HG03521 (cell line): ENCODE results near the gene WNT3A.
A peak's percentile ranks its signal among the peaks of the same experiment; 100 is the strongest.

ENCODE experiments used
- ATAC-seq: cut with Tn5 transposase; IDR thresholded peaks from one replicate; pipeline ENCODE4 v1.9.1; 2021; ENCODE audit warnings: mild to moderate bottlenecking, moderate library complexity; ENCODE audit not compliant: unreplicated experiment

Gene WNT3A

GRCh38 chr1:227999056-227999930 lies 7.5 kb upstream of the WNT3A start:
- ATAC-seq: peak; percentile 56

- no peak for ATAC-seq
Observed at GRCh38 chr1:228000416-228000815, 6.4 kb upstream of the WNT3A start.

- ATAC-seq: no peak
Observed at GRCh38 chr1:228000836-228001563, 5.8 kb upstream of the WNT3A start.

GRCh38 chr1:228001738-228002535 lies 4.9 kb upstream of the WNT3A start:
- ATAC-seq: no peak

GRCh38 chr1:228002792-228003191 lies 4.0 kb upstream of the WNT3A start:
- ATAC-seq: no peak

- no peak for ATAC-seq
Observed at GRCh38 chr1:228003461-228004330, 3.1 kb upstream of the WNT3A start.

- no peak for ATAC-seq
Observed at GRCh38 chr1:228004331-228004855, 2.4 kb upstream of the WNT3A start.

- no peak for ATAC-seq
Observed at GRCh38 chr1:228004856-228005462, 1.8 kb upstream of the WNT3A start.

- no peak for ATAC-seq
Observed at GRCh38 chr1:228005511-228006033, 1.2 kb upstream of the WNT3A start.

GRCh38 chr1:228006034-228006785 lies 588 bp upstream of the WNT3A start:
- no peak for ATAC-seq

GRCh38 chr1:228007049-228007800 lies 427 bp downstream of the WNT3A start:
- ATAC-seq: no peak

- no peak for ATAC-seq
Observed at GRCh38 chr1:228007801-228008341, 1.1 kb downstream of the WNT3A start.

- ATAC-seq: no peak
Observed at GRCh38 chr1:228008391-228009115, 1.8 kb downstream of the WNT3A start.

GRCh38 chr1:228009116-228009827 lies 2.5 kb downstream of the WNT3A start:
- ATAC-seq: no peak

- ATAC-seq: no peak
Observed at GRCh38 chr1:228009828-228010775, 3.3 kb downstream of the WNT3A start.
